HG02981 (cell line): ENCODE data around the gene RFX8.
"Not testable (repeated sequence)": the region's sequence is repeated elsewhere in the genome, so short reads cannot be mapped to it uniquely, and the experiment has no call there.

Experiments
- ATAC-seq: cut with Tn5 transposase; IDR thresholded peaks from one replicate; pipeline ENCODE4 v1.9.1; 2021; ENCODE audit warnings: mild to moderate bottlenecking, moderate library complexity; ENCODE audit not compliant: unreplicated experiment

The RFX8 gene

DNA sequence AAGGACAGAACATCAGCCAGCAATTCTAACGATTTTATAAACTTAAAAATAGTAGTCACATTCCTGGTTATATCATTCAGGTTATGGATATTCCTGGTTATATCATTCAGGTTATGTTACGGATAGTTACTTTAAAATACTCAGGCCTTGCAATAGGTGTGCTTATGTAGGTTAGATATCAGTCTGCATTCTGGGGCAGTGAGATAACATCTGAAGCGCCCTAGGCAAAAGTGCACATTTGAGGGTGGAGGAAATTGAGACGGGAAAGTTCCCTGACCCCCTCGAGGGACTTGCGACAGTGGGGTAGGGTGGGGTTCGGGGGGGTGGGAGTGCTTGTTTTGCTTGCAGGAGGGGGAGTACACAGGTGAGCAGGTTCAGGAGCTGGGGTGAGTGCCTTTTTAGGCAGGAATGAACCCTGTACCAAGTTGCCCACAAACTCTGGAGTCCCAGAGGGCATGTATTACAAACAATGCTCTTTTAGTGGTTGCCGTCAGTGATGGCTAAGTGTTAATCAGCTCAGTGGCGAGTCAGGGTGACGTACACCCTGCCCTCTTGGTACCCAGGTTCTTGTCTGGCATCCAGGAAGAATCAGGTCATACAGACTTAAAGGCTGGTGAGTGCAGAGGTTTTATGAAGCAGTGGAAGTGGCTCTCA lies 119.4 kb downstream of the RFX8 start:
- ATAC-seq = no peak

DNA sequence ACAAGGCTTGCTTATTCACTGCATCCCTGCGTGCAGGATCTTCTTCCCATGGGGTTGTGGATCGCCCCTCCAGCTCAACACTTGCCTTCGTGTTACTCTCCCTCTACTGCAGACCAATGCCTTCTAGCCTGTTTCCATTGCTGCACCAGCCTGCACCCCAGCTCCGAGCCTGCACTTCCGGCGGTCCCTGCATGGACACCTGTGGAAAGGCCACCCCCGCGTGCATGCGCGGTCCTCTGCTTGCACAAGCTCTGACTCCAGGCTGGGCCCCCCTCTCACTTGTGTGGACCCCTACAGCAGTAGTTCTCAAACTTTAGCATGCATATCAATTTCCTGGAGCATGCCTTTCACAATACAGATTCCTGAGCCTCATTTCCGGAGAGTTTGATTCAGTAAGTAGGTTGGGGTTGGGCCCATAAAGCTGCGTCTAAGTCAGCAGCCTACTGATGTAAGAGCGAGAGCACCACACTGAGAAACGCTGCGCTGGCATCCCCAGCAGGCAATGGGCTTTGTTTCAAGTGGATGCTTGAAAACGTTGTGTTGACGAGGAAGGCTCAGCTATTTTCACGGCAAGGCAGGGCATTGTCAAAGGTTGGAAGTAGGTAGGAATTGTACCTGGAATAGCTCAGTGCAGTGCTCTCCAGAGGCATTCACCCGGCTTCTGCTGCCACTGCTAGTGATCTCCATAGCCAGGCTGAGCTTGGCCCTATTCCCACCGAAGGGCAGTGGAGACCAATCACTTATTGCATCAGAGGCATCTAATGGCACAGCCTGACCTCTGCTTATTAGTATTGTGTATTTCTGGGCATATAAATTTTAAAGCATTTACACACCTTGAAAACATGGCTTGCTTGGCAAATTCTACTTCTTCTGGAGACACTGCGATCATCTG lies 120.2 kb downstream of the RFX8 start:
- ATAC-seq = no peak

DNA sequence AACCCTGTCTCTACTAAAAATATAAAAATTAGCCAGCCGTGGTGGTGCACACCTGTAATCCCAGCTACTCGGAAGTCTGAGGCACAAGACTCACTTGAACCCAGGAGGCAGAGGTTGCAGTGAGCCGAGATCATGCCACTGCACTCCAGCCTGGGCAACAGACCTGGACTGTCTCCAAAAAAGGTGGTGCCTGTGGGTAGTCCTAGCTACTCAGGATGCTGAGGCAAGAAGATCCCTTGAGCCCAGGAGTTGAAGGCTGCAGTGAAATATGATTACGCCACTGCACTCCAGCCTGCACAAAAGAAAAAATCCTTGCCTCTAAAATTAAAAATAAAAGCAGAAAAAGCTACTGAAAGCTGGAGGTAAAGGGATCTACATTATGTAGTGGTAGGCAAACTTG lies 122.3 kb downstream of the RFX8 start:
- not testable (repeated sequence) for ATAC-seq

DNA sequence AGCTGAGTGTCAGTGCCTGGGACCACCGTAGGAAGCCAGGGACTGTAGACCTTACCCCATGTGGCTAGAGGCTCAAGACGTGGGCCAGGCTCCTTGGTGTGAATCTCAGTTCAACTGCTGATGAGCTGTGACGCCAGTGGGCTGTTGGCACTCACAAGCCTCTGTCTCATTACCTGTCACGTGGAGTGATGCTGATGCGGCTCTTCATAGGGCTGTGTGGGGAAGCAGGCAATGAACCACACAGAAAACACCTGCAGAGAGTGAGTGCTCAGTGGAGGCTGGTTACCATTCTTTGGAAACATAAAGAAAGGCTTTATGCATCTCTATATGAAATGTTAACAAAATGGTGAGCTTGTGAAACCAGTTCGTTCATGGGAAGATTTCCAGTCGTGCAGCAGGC lies 123.7 kb downstream of the RFX8 start:
- no peak for ATAC-seq

DNA sequence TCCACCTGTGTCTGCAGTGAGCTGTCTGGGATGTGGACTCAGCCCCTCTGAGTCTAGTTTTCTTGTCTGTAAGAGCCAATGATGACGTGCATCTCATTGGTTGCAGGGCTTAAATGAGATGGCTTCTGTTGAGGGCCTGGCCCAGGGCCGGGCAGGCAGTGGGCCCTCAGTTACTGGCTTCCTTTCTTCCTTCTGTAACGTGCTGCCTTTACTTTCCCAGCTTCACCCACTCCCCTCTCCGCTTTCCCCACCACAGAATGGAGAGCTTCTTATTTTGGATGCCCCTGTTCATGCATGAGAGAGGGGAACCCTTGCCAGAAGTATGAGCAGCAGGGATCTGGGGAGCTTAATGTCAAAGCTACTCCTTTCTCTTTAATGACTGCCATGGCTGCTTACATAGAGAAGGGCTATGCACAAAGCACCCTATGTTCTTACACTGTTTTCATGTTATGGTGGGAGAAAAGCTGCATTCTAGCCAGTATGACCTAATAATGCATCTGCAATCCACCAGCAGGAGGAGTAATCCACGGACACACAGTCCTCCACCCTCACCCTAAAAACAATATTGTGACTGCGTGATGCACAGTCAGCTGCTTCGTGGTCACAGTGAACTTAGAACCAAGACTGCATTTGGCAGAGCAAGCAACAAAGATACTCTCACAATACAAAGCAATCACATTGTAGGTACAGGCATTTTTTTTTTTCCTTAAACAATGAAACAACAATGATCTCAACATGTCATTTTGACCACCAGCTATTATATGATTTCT lies 124.8 kb downstream of the RFX8 start:
- no peak for ATAC-seq

DNA sequence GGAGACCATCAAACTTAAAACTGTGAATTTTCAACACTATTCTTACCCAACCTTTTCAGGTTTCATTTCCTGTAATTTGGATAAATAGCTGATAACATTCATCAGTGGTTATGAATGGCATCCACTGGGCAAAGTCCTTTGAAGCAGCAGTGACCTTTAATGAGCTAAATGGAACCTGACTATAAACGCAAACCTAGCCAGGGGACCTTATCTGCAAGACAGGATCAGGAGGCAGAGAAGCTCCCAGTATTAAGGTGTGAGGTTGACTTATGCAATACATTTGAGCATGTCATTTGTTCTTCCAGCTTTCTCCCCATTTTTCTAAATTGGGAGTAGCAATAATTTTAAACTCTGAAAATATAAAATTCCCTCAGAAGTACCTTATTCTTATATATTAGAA lies 126.0 kb downstream of the RFX8 start:
- ATAC-seq = no peak
